A549 (cell line): ENCODE data around the gene LHCGR. TPM values are rescaled to one million over a fixed set of nuclear protein-coding genes. Genes with fewer than 3 reads are reported as not detected.

Experiments used
- ATAC-seq, 2 experiments: fragments of 200-7000 bp in 1 of 2; fragments of >200 bp in 1 of 2; cut with Nextera tagmentation in 1 of 2; cut with Tn5 transposase in 1 of 2; 3 replicates each; pipeline versions ENCODE4 v1.8.0 to v1.9.1; 2018 to 2020; ENCODE audit warnings: mild to moderate bottlenecking in 1 of 2, moderate library complexity in 1 of 2
- CTCF ChIA-PET: fragments of 300-600 bp; sonication (Branson Sonifier 250); formaldehyde crosslinking; extraction: SDS; loops from one replicate; lab custom pipeline; 2021; ENCODE audit warnings: antibody characterized with exemption, inconsistent platforms; lab: Yijun Ruan, JAX
- POLR2A ChIA-PET: fragments of 350-600 bp; formaldehyde crosslinking; extraction: SDS; loops from one replicate; lab custom pipeline; 2021; ENCODE audit warnings: antibody characterized with exemption, inconsistent platforms; lab: Yijun Ruan, JAX
- DNase-seq, 2 experiments: peaks; one replicate each; pipeline versions ENCODE4 v3.0.0 to v3.0.0-alpha.2; 2011 to 2016; ENCODE audit warnings: low read depth in 1 of 2, low spot score in 1 of 2
- FAIRE-seq: peaks from 2 replicates; lab custom pipeline; 2011; peaks lifted over from hg19 to GRCh38; lab: Jason Lieb, UNC
- H3K27ac ChIP-seq, 2 experiments: fragments of >200 bp; sonication (Bioruptor Twin); formaldehyde crosslinking; 3 replicates each; pipeline ENCODE4 v1.5.1; 2016 to 2017
- H3K4me1 ChIP-seq: fragments of >200 bp; sonication (Bioruptor Twin); formaldehyde crosslinking; 3 replicates; pipeline ENCODE4 v1.6.1; 2016
- H3K4me2 ChIP-seq: fragments of >200 bp; sonication (Bioruptor Twin); formaldehyde crosslinking; 3 replicates; pipeline ENCODE4 v1.6.1; 2016
- H3K4me3 ChIP-seq: fragments of >200 bp; sonication (Bioruptor Twin); formaldehyde crosslinking; 3 replicates; pipeline ENCODE4 v1.5.1; 2016
- H3K9me3 ChIP-seq: fragments of >200 bp; sonication (Bioruptor Twin); formaldehyde crosslinking; 3 replicates; pipeline ENCODE4 v1.6.1; 2016
- BHLHE40 ChIP-seq: IDR thresholded peaks from 2 replicates; pipeline ENCODE4 v1.6.1; 2012; ENCODE audit warnings: low read depth, low read length, inconsistent platforms
- CEBPB ChIP-seq, 2 experiments: fragments of >200 bp in 1 of 2; sonication (Bioruptor Twin) in 1 of 2; formaldehyde crosslinking in 1 of 2; IDR thresholded peaks; 2 replicates each; pipeline ENCODE4 v1.6.1; 2012 to 2016
- CHD4 ChIP-seq: fragments of 200-600 bp; sonication (generic); IDR thresholded peaks from 2 replicates; pipeline ENCODE4 v1.6.1; 2016; ENCODE audit warnings: antibody characterized with exemption, mild to moderate bottlenecking, borderline replicate concordance
- CTCF ChIP-seq: fragments of >200 bp; sonication (Bioruptor Twin); formaldehyde crosslinking; IDR thresholded peaks from 3 replicates; pipeline ENCODE4 v1.5.1; 2016
- EHF ChIP-seq: fragments of 250-450 bp; sonication (Bioruptor Pico); IDR thresholded peaks from 2 replicates; pipeline ENCODE4 v1.5.0; 2020; ENCODE audit warnings: mild to moderate bottlenecking
- ESRRA ChIP-seq: fragments of 150-350 bp; IDR thresholded peaks from 2 replicates; pipeline ENCODE4 v1.6.1; 2014; ENCODE audit warnings: mild to moderate bottlenecking, low read length, borderline replicate concordance
- FOSB ChIP-seq: fragments of 250-450 bp; sonication (Bioruptor Pico); IDR thresholded peaks from 2 replicates; pipeline ENCODE4 v1.5.0; 2020; ENCODE audit warnings: mild to moderate bottlenecking, moderate library complexity
- FOSL2 ChIP-seq, 2 experiments: fragments of 450-650 bp in 1 of 2; fragments of >200 bp in 1 of 2; sonication (Bioruptor Twin) in 1 of 2; formaldehyde crosslinking; IDR thresholded peaks; 2 replicates each; pipeline versions ENCODE4 v1.5.0 to v1.6.1; 2016 to 2020; ENCODE audit warnings: mild to moderate bottlenecking in 1 of 2, moderate library complexity in 1 of 2
- FOXS1 ChIP-seq: fragments of 250-450 bp; sonication (Bioruptor Pico); IDR thresholded peaks from 2 replicates; pipeline ENCODE4 v1.5.0; 2020; ENCODE audit warnings: mild to moderate bottlenecking, moderate library complexity
- HDAC2 ChIP-seq: fragments of 200-600 bp; sonication (generic); IDR thresholded peaks from 2 replicates; pipeline ENCODE4 v1.6.1; 2016
- HEYL ChIP-seq: fragments of 250-450 bp; sonication (Bioruptor Pico); IDR thresholded peaks from 2 replicates; pipeline ENCODE4 v1.8.0; 2021; ENCODE audit warnings: mild to moderate bottlenecking, moderate library complexity
- HMGXB4 ChIP-seq: fragments of 250-450 bp; sonication (Bioruptor Pico); IDR thresholded peaks from 2 replicates; pipeline ENCODE4 v1.5.0; 2021; ENCODE audit warnings: mild to moderate bottlenecking, moderate library complexity, borderline replicate concordance
- HOXB5 ChIP-seq: fragments of 250-450 bp; sonication (Bioruptor Pico); IDR thresholded peaks from 2 replicates; pipeline ENCODE4 v1.5.0; 2020; ENCODE audit warnings: mild to moderate bottlenecking, moderate library complexity
- JUN ChIP-seq, 2 experiments: fragments of >200 bp; sonication (Bioruptor Twin); formaldehyde crosslinking; IDR thresholded peaks; 2 replicates in 1 of 2; 3 replicates in 1 of 2; pipeline ENCODE4 v1.6.1; 2016 to 2017
- JUNB ChIP-seq: fragments of >200 bp; sonication (Bioruptor Twin); formaldehyde crosslinking; IDR thresholded peaks from 2 replicates; pipeline ENCODE4 v1.6.1; 2016
- KDM1A ChIP-seq: fragments of 200-600 bp; sonication (generic); IDR thresholded peaks from 2 replicates; pipeline ENCODE4 v1.6.1; 2016; ENCODE audit warnings: low read depth, mild to moderate bottlenecking
- MAFK ChIP-seq: fragments of 450-650 bp; IDR thresholded peaks from 2 replicates; pipeline ENCODE4 v1.6.1; 2014; ENCODE audit not compliant: partially characterized antibody
- MAX ChIP-seq: IDR thresholded peaks from 2 replicates; pipeline ENCODE4 v1.6.1; 2012
- MAZ ChIP-seq: fragments of 150-350 bp; IDR thresholded peaks from 2 replicates; pipeline ENCODE4 v1.6.1; 2014; ENCODE audit warnings: antibody characterized with exemption, low read depth, low read length, borderline replicate concordance
- NFE2L2 ChIP-seq: fragments of 150-350 bp; conservative IDR thresholded peaks from 2 replicates; pipeline ENCODE4 v1.6.1; 2014; ENCODE audit warnings: low read length
- PBX3 ChIP-seq: IDR thresholded peaks from 2 replicates; pipeline ENCODE4 v1.6.1; 2012
- POLR2AphosphoS2 ChIP-seq: conservative IDR thresholded peaks from 2 replicates; pipeline ENCODE4 v1.6.1; 2012; ENCODE audit warnings: low read length, improper control_type of control experiment, inconsistent platforms
- RARB ChIP-seq: fragments of 250-450 bp; sonication (Bioruptor Pico); IDR thresholded peaks from 2 replicates; pipeline ENCODE4 v1.8.0; 2021; ENCODE audit warnings: mild to moderate bottlenecking, moderate library complexity
- RCOR1 ChIP-seq: fragments of 150-350 bp; IDR thresholded peaks from 2 replicates; pipeline ENCODE4 v1.6.1; 2014; ENCODE audit warnings: antibody characterized with exemption, low read length, low read depth
- TFCP2L1 ChIP-seq: fragments of 250-450 bp; sonication (Bioruptor Pico); IDR thresholded peaks from 2 replicates; pipeline ENCODE4 v1.5.0; 2021; ENCODE audit warnings: mild to moderate bottlenecking
- ZC3H11A ChIP-seq: fragments of 450-650 bp; IDR thresholded peaks from 2 replicates; pipeline ENCODE4 v1.6.1; 2014; ENCODE audit warnings: antibody characterized with exemption, mild to moderate bottlenecking
- ZFP36 ChIP-seq: fragments of 450-650 bp; IDR thresholded peaks from 2 replicates; pipeline ENCODE4 v1.6.1; 2014; ENCODE audit warnings: borderline replicate concordance; ENCODE audit not compliant: partially characterized antibody
- WGBS: methylation state at CpG from one replicate; pipeline ENCODE4 v1.1.6; 2017; ENCODE audit errors: missing lambda C conversion rate; 5-methylcytosine and 5-hydroxymethylcytosine counted together
- polyA plus RNA-seq, 4 experiments: library from polyadenylated mRNA; depleted of rRNA in 3 of 4; stranded (reverse); fragments of >200 nt; fragmentation: RNase III in 1 of 4; extraction: RNeasy Plus Mini Kit Qiagen cat#74134 plus additional on column Dnase treatment in 1 of 4; gene quantifications; 2 replicates in 3 of 4; 3 replicates in 1 of 4; pipeline ENCODE4 v1.2.3, GENCODE V29; 2011 to 2017

The LHCGR gene
- polyA plus RNA-seq, 2 of the 4 experiments (the other 2 are of a cell fraction): not detected

- H3K9me3 ChIP-seq: no peaks in the 10 kb centered on the region
- WGBS: 4% methylated on average over 2 of the region's 2 CpGs
- no peak for ATAC-seq
- no peak for TF ChIP-seq FOSB
- TF ChIP-seq JUNB: no peak
- no peak for TF ChIP-seq HDAC2
- TF ChIP-seq CEBPB (IDR thresholded peaks at IDR 0.05): no peak
- no peak for TF ChIP-seq RARB (CRISPR knock-in tag)
- TF ChIP-seq EHF: no peak
- no peak for TF ChIP-seq POLR2AphosphoS2
- no peak for TF ChIP-seq NFE2L2
- no peak for TF ChIP-seq CTCF
- no peak for TF ChIP-seq ESRRA
- TF ChIP-seq TFCP2L1 (CRISPR knock-in tag): no peak
- no peak overlapping the region for H3K4me3 ChIP-seq
- no peak for DNase-seq
- H3K4me1 ChIP-seq: no peaks in the 10 kb centered on the region
- POLR2A ChIA-PET: no interaction called here
- CTCF ChIA-PET: no interaction called here
- H3K27ac ChIP-seq: no peak overlapping the region
- FAIRE-seq: no peak
- H3K4me2 ChIP-seq: no peak overlapping the region
Measured at GRCh38 chr2:48677450-48677849, 78.1 kb downstream of the LHCGR start.

GRCh38 chr2:48674933-48675332 lies 80.6 kb downstream of the LHCGR start:
- Histone ChIP-seq H3K4me2 (no peak overlapping the region), H3K4me3 (no peak overlapping the region), H3K9me3 (no peaks in the 10 kb centered on the region), H3K27ac (no peak overlapping the region), H3K4me1 (no peaks in the 10 kb centered on the region)
- CTCF ChIA-PET: no interaction called here
- 18% methylated on average over 2 of the region's 2 CpGs for WGBS
- TF ChIP-seq ESRRA (no peak), MAZ (no peak), MAX (no peak), CEBPB (IDR thresholded peaks at IDR 0.05) (no peak), KDM1A (no peak), CHD4 (no peak), HOXB5 (no peak)
- POLR2A ChIA-PET: no interaction called here
- FAIRE-seq (peak; percentile 63), ATAC-seq (no peak), DNase-seq (no peak)

GRCh38 chr2:48673581-48673980 lies 81.9 kb downstream of the LHCGR start:
- 28% methylated on average over 4 of the region's 4 CpGs for WGBS
- no peak for TF ChIP-seq HMGXB4 (CRISPR knock-in tag)
- no peak for TF ChIP-seq CTCF
- no peak for TF ChIP-seq MAX
- no peak for TF ChIP-seq PBX3
- TF ChIP-seq POLR2AphosphoS2: no peak
- no peak for TF ChIP-seq HEYL (CRISPR knock-in tag)
- no peak for TF ChIP-seq ZC3H11A
- TF ChIP-seq NFE2L2: no peak
- no peak for TF ChIP-seq BHLHE40
- TF ChIP-seq FOXS1 (CRISPR knock-in tag): no peak
- TF ChIP-seq MAFK: no peak
- TF ChIP-seq RCOR1: no peak
- TF ChIP-seq FOSL2 (IDR thresholded peaks at IDR 0.05): no peak
- TF ChIP-seq FOSL2 (CRISPR knock-in tag; IDR thresholded peaks at IDR 0.05): no peak
- TF ChIP-seq JUNB: no peak
- no peak for TF ChIP-seq ZFP36
- TF ChIP-seq JUN (IDR thresholded peaks at IDR 0.05): no peak
- TF ChIP-seq KDM1A: no peak

More at GRCh38 chr2:48673581-48673980, 81.9 kb downstream of the LHCGR start:
- H3K9me3 ChIP-seq: no peaks in the 10 kb centered on the region
- POLR2A ChIA-PET: no interaction called here
- FAIRE-seq: no peak
- no peak for ATAC-seq
- no peaks in the 10 kb centered on the region for H3K4me1 ChIP-seq
- CTCF ChIA-PET: no interaction called here
- no peak overlapping the region for H3K4me3 ChIP-seq
- no peak overlapping the region for H3K4me2 ChIP-seq
- no peak overlapping the region for H3K27ac ChIP-seq
- DNase-seq: no peak
